Ovary (tissue), 9 donors: ENCODE data around the gene P2RY8. TPM values are rescaled to one million over a fixed set of nuclear protein-coding genes. Genes with fewer than 3 reads are reported as not detected.

Source experiments
- DNase-seq, 5 donors: peaks; one replicate each; pipeline ENCODE4 v3.0.0-alpha.2; 2019 to 2020
- H3K27ac ChIP-seq, 2 donors: fragments of 200-600 bp; one replicate each; pipeline versions ENCODE4 v1.5.1 to v1.8.0; 2019 to 2022
- H3K27me3 ChIP-seq: fragments of 200-600 bp; one replicate; pipeline ENCODE4 v1.8.0; 2022
- H3K36me3 ChIP-seq: fragments of 200-600 bp; sonication (generic); one replicate; pipeline ENCODE4 v1.5.1; 2019
- H3K4me1 ChIP-seq: one replicate; pipeline ENCODE4 v1.8.1; 2013; ENCODE audit warnings: mild to moderate bottlenecking, moderate library complexity; ENCODE audit not compliant: insufficient read depth
- H3K4me3 ChIP-seq: fragments of 200-600 bp; sonication (generic); one replicate; pipeline ENCODE4 v1.5.1; 2017
- H3K9me3 ChIP-seq, 2 donors: fragments of 200-600 bp in 1 of 2; sonication (generic) in 1 of 2; one replicate each; pipeline versions ENCODE4 v1.5.1 to v1.8.1; 2013 to 2019; ENCODE audit warnings: mild to moderate bottlenecking in 1 of 2, moderate library complexity in 1 of 2
- EP300 ChIP-seq: sonication (generic); formaldehyde crosslinking; IDR thresholded peaks from one replicate; pipeline ENCODE4 v1.6.1; 2017; ENCODE audit warnings: antibody characterized with exemption
- POLR2A ChIP-seq: fragments of 450-650 bp; IDR thresholded peaks from one replicate; pipeline ENCODE4 v1.6.1; 2017; ENCODE audit warnings: antibody characterized with exemption, mild to moderate bottlenecking, moderate library complexity
- WGBS, 3 donors: extraction: QIAGEN DNeasy Blood & Tissue Kit in 1 of 3; methylation state at CpG; one replicate each; pipeline versions ENCODE4 v1.1.5 to v1.1.7; 2013 to 2017; 5-methylcytosine and 5-hydroxymethylcytosine counted together
- intact Hi-C, 4 donors: fragments of 100-400 bp; cut with DNase I; formaldehyde crosslinking; loops; one replicate each; pipeline versions ENCODE4 v1.11.0 to v1.15.1; 2022 to 2023
- polyA plus RNA-seq, 2 donors: library from polyadenylated mRNA; stranded (reverse); fragments of 200-250 nt in 1 of 2; fragments of 350-450 nt in 1 of 2; fragmentation: Illumina TruSeq in 1 of 2; extraction: RNeasy Lipid Tissue Mini Kit (QIAGEN cat#74804) in 1 of 2; gene quantifications; one replicate each; pipeline ENCODE4 v1.2.3, GENCODE V29; 2013 to 2014
- total RNA-seq, 7 donors: library from RNA; depleted of rRNA in 2 of 7; stranded (reverse); fragments of >200 nt in 2 of 7; fragmentation: NEBNext Ultra II Directional in 3 of 7; extraction: Animal tissue kit (Norgen Biotek cat#: 25700) in 3 of 7; gene quantifications; one replicate each; pipeline versions ENCODE4 v1.1.0 to v1.2.4, GENCODE V29; 2016 to 2023
- TF ChIP-seq, protein P1 (sequence below), 3 donors: fragments of 450-650 bp in 2 of 3; fragments of 200-600 bp in 1 of 3; IDR thresholded peaks; one replicate each; pipeline versions ENCODE4 v1.5.1 to v1.8.0; 2016 to 2022; ENCODE audit warnings: antibody characterized with exemption in 3 of 3, mild to moderate bottlenecking in 1 of 3
- donor health status: DM: no; HTN: no; CAD: no; lungs with moderate emphysema.
- donor health status: DM: no; HTN: no; CAD: no.
- donor health status: Bipolar disorder and iron deficiency.
- donor health status: DM: yes; HTN: yes; CAD: no.
- donor health status: DM: no; HTN: no; CAD: no.
- donor health status: DM: yes; HTN: yes; CAD: no.

The P2RY8 gene
- total and polyA plus RNA-seq, 9 donors = 0.48 to 1.4 (median 0.99) TPM

DNA sequence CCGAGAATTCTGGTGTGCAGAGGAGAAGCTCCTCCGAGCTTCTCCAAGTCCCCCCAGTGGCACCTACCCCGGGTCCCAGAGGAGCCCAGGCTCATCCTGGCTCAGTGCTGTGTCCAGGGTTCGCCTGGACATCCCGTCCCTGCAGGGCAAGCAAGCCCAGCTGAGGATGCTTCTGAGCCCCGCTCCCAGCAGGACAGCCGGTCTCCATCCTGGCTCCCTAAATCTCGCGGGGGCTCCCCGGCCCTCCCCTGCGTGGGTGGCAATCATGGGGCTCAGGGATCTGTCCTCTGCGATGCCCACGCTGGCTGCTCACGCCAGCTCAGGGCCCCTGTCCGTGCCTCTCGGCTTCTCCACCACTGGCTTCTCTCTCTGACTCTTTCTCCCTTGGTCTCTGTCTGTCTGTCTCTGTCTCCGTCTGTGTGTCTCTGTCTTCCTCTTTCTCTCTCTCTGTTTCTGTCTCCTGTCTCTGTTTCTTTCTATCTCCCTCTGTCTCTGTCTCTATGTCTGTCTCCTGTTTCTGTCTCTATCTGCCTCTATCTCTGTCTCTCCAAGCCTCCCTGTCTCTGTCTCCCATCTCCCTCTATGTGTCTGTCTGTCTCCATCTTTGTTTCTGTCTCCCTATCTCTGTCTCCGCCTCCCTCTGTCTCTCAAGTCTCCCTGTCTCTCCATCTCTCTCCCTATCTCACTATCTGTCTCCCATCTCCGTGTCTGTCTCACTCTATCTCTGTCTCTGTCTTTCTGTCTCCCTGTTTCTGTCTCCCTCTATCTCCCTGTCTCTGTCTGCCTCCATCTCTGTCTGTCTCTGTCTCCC lies 117.2 kb downstream of the P2RY8 start:
- DNase-seq = peak in 1 of 5 donors; percentile 33
- Histone ChIP-seq H3K9me3 (peaks cover 0 to 4% of the 10 kb centered on the region in 2 donors), H3K27ac (no peak overlapping the region), H3K27me3 (no peaks in the 10 kb centered on the region), H3K36me3 (no peaks in the 10 kb centered on the region), H3K4me3 (no peak overlapping the region), H3K4me1 (no peaks in the 10 kb centered on the region)
- WGBS, 3 donors = 84 to 89% (median 89%) methylated on average over 19 of the region's 19 CpGs
- intact Hi-C loops = no loop called here
- TF ChIP-seq EP300 = no peak
- TF ChIP-seq, protein P1, sequence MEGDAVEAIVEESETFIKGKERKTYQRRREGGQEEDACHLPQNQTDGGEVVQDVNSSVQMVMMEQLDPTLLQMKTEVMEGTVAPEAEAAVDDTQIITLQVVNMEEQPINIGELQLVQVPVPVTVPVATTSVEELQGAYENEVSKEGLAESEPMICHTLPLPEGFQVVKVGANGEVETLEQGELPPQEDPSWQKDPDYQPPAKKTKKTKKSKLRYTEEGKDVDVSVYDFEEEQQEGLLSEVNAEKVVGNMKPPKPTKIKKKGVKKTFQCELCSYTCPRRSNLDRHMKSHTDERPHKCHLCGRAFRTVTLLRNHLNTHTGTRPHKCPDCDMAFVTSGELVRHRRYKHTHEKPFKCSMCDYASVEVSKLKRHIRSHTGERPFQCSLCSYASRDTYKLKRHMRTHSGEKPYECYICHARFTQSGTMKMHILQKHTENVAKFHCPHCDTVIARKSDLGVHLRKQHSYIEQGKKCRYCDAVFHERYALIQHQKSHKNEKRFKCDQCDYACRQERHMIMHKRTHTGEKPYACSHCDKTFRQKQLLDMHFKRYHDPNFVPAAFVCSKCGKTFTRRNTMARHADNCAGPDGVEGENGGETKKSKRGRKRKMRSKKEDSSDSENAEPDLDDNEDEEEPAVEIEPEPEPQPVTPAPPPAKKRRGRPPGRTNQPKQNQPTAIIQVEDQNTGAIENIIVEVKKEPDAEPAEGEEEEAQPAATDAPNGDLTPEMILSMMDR (IDR thresholded peaks at IDR 0.05) = no peak
- no peak for TF ChIP-seq POLR2A

DNA sequence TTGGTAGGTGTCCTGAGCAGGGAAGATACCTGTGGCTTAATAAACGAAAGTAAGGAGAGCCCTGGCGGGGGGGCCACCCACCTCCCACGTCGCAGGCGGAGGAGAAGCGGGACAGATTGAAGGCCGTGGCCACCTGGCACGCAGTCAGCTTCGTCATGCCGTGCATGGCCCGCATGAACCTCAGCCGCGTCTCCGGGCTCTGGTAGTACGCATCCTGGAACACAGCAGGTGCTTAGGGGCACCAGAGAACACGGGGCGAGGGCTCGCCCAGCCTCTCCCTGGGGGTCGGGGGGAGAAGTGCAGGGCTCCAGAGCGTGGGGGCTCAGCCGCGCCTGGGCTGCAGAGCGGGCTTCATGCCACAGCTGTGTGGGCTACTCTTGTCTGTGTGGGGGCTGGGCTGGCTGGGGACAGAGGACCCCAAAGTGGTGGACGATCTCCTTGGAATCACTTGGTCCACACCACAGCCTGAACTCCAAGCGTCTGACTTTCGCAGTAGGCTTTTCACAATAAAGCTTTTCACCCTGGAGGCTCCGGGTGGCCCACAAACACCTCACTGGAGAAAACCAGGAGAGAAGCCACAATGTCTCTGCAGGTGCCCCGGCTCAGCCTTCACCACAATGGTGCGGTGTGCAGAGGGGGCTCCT lies 118.0 kb downstream of the P2RY8 start:
- intact Hi-C loops = no loop called here
- DNase-seq = peak in 1 of 5 donors; percentile 40
- Histone ChIP-seq H3K4me1 (no peaks in the 10 kb centered on the region), H3K9me3 (peaks cover 0 to 4% of the 10 kb centered on the region in 2 donors), H3K36me3 (no peaks in the 10 kb centered on the region), H3K27me3 (no peaks in the 10 kb centered on the region), H3K27ac (no peak overlapping the region), H3K4me3 (no peak overlapping the region)
- 89 to 91% (median 90%) methylated on average over 29 of the region's 29 CpGs for WGBS, 3 donors
- TF ChIP-seq POLR2A = no peak

DNA sequence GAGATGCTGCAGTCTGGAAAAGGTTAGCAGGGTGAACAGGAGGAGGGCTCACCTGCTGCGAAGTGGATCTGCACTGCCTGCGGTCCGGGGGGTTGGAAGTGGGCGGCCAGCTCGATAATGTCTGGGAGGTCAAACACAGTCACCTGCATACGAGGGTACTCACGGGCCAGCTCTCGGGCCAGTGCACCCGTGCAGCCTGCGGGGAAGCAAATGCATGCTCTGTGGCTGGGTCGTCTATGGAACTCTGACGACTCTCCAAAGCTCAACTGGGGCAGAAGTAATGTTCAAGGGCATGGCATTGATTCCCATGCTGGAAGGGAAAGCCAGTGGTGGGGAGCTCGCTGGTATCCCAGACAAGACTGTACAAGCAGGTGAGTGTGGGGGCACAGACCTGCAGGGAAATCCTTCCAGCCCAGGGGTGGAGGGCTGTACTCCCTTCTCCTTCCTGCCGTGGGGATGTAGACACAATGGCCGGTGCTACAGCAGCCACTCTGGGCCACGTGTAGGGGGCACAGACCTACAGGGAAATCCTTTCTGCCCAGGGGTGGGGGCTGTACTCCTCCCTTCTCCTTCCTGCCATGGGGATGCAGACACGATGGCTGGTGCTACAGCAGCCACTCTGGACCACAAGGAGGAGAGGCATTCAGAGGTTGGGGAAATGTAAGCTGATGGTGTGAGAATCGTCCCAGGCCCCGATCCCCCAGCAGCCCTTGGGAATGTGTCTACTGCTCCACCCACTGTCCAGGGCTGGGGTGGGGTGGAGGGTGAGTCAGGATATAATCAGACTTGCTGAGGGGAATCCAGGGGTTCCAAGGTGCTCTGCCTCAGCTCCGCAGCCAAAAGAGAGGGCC lies 118.8 kb downstream of the P2RY8 start:
- no peaks in the 10 kb centered on the region for H3K36me3 ChIP-seq
- intact Hi-C loops = no loop called here
- peak in 1 of 5 donors; percentile 25 for DNase-seq
- no peaks in the 10 kb centered on the region for H3K27me3 ChIP-seq
- no peaks in the 10 kb centered on the region for H3K4me1 ChIP-seq
- 89 to 95% (median 89%) methylated on average over 19 to 20 of the region's 20 CpGs for WGBS, 3 donors
- H3K4me3 ChIP-seq = no peak overlapping the region
- peaks cover 0 to 4% of the 10 kb centered on the region in 2 donors for H3K9me3 ChIP-seq
- TF ChIP-seq EP300 (no peak), POLR2A (no peak)
- TF ChIP-seq, protein P1 (IDR thresholded peaks at IDR 0.05) = no peak
- H3K27ac ChIP-seq = no peak overlapping the region

DNA sequence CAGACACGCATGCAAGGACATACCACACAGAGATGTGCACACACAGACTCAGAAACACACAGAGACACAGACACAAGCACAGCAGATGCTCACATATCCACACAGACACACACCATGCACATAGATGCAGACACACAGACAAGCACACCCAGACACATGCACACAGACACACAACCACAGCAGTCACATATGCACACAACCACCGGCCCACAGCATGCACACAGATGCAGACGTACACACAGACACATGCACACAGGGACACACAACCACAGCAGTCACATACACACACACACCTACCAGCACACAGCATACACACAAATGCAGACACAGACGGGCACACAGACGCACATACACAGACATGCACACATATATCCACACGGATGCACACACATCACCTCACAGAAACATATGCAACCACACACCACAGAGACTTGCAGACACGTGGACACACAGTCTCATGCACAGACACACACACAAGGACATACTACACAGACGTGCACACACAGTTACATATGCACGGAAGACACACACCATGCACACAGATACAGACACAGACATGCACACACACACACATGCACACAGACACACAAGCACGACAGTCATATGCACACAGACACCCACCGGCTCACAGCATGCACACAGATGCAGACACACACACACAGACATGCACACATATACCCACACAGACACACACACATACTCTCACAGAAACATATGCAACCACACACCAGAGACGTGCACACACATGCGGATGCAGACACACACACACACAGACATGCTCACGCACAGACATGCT lies 119.8 kb downstream of the P2RY8 start:
- Histone ChIP-seq H3K27me3 (no peaks in the 10 kb centered on the region), H3K4me1 (no peaks in the 10 kb centered on the region), H3K27ac (no peak overlapping the region), H3K4me3 (no peak overlapping the region), H3K36me3 (no peaks in the 10 kb centered on the region), H3K9me3 (no peaks in the 10 kb centered on the region)
- TF ChIP-seq, protein P1 (IDR thresholded peaks at IDR 0.05) = no peak
- TF ChIP-seq POLR2A = no peak
- no peak for TF ChIP-seq EP300
- WGBS, 3 donors = 70 to 75% (median 73%) methylated on average over 14 of the region's 14 CpGs
- DNase-seq = peak in 1 of 5 donors; percentile 21
- intact Hi-C loops = no loop called here
